Prostate gland (tissue), 2 donors: Measurements from ENCODE around the gene MBNL1. TPM values are rescaled to one million over a fixed set of nuclear protein-coding genes. Genes with fewer than 3 reads are reported as not detected.

Experiments
- DNase-seq: peaks from one replicate; pipeline ENCODE4 v3.0.0-alpha.2; 2019; ENCODE audit warnings: low spot score
- H3K27ac ChIP-seq, 2 donors: fragments of 200-600 bp; sonication (generic); 2 replicates each; pipeline ENCODE4 v1.5.1; 2017 to 2019
- H3K27me3 ChIP-seq: fragments of 200-600 bp; sonication (generic); replicated peaks from 2 replicates; pipeline ENCODE4 v1.5.1; 2019; ENCODE audit not compliant: insufficient read depth
- H3K36me3 ChIP-seq, 2 donors: fragments of 200-600 bp; sonication (generic); 1 replicate in 1 of 2; 2 replicates in 1 of 2; pipeline versions ENCODE4 v1.5.1 to v1.8.1; 2017 to 2019
- H3K4me1 ChIP-seq: fragments of 200-600 bp; sonication (generic); replicated peaks from 2 replicates; pipeline ENCODE4 v1.5.1; 2019
- H3K4me3 ChIP-seq, 2 donors: fragments of 200-600 bp; sonication (generic); 2 replicates each; pipeline ENCODE4 v1.5.1; 2017 to 2019
- H3K9me3 ChIP-seq: fragments of 200-600 bp; sonication (generic); 2 replicates; pipeline ENCODE4 v1.5.1; 2017
- POLR2A ChIP-seq: fragments of 450-650 bp; IDR thresholded peaks from one replicate; pipeline ENCODE4 v1.6.1; 2016; ENCODE audit warnings: antibody characterized with exemption, mild to moderate bottlenecking
- POLR2AphosphoS5 ChIP-seq: sonication (generic); formaldehyde crosslinking; IDR thresholded peaks from one replicate; pipeline ENCODE4 v1.6.1; 2017; ENCODE audit warnings: antibody characterized with exemption
- WGBS: methylation state at CpG from one replicate; pipeline ENCODE4 v1.1.5; 2018; 5-methylcytosine and 5-hydroxymethylcytosine counted together
- intact Hi-C: fragments of 100-400 bp; cut with DNase I; formaldehyde crosslinking; loops from one replicate; pipeline ENCODE4 v1.14.2; 2022
- total RNA-seq, 2 donors: library from RNA; depleted of rRNA; stranded (reverse); fragments of >200 nt; gene quantifications; one replicate each; pipeline ENCODE4 v1.1.0, GENCODE V29; 2016
- TF ChIP-seq, protein P1 (sequence below), 4 experiments: fragments of 200-600 bp in 2 of 4; fragments of 450-650 bp in 2 of 4; sonication (generic) in 2 of 4; IDR thresholded peaks; 1 replicate in 3 of 4; 2 replicates in 1 of 4; pipeline ENCODE4 v1.5.1; 2016 to 2019; ENCODE audit warnings: antibody characterized with exemption in 4 of 4, mild to moderate bottlenecking in 2 of 4, moderate library complexity in 2 of 4

MBNL1 gene
- total RNA-seq, 2 donors from 2014 or later = 131 to 226 TPM

DNA sequence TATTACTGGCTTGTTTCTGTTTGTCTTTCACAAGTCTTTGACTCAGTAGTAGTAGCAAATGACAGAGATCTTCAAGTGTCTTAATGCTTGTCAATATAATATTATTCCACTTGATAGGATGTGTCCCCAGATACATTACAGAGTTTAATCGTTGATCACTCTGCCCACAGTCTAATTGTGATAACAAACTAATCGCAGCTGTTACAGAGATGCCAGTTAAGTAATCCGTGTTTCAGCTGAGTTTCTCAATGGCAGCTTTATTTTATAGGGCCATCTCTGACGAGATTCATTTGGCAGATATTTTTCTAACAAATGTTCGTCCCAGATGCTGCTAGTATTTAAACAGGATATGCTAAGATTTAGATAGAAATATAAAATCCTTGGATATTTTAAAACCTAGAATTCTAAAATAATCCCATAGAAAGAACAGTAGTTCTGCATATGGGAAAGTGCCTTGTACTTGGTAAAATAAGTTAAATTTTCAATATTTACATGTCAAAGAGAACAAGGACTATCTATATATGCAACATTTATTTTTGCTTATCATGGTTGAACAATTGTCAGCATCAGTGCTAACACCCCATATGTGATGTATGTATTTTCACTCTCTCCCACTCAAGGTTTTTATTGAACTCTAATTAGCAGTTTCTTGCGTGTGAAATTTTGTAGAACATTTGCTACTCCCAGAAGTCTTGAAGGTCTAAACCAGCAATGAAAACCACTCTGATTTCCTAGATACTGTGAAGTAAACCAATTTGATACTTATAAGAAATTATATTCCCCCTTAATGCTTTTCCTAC, 185.5 kb downstream of the MBNL1 start:
- intact Hi-C loops = loop anchor here (10.0 kb wide), 1 partner anchor 269 kb away; no protein-coding TSS in a partner anchor
- H3K9me3 ChIP-seq = no peaks in the 10 kb centered on the region
- no peaks in the 10 kb centered on the region for H3K36me3 ChIP-seq
- no peaks in the 10 kb centered on the region for H3K4me1 ChIP-seq
- 36% methylated on average over 6 of the region's 6 CpGs for WGBS
- H3K27me3 ChIP-seq = no peaks in the 10 kb centered on the region
- no peak overlapping the region for H3K4me3 ChIP-seq
- no peak overlapping the region for H3K27ac ChIP-seq
- no peak for DNase-seq
- TF ChIP-seq POLR2AphosphoS5 (no peak), POLR2A (no peak)
- TF ChIP-seq, protein P1, sequence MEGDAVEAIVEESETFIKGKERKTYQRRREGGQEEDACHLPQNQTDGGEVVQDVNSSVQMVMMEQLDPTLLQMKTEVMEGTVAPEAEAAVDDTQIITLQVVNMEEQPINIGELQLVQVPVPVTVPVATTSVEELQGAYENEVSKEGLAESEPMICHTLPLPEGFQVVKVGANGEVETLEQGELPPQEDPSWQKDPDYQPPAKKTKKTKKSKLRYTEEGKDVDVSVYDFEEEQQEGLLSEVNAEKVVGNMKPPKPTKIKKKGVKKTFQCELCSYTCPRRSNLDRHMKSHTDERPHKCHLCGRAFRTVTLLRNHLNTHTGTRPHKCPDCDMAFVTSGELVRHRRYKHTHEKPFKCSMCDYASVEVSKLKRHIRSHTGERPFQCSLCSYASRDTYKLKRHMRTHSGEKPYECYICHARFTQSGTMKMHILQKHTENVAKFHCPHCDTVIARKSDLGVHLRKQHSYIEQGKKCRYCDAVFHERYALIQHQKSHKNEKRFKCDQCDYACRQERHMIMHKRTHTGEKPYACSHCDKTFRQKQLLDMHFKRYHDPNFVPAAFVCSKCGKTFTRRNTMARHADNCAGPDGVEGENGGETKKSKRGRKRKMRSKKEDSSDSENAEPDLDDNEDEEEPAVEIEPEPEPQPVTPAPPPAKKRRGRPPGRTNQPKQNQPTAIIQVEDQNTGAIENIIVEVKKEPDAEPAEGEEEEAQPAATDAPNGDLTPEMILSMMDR (IDR thresholded peaks at IDR 0.05) = no peak

DNA sequence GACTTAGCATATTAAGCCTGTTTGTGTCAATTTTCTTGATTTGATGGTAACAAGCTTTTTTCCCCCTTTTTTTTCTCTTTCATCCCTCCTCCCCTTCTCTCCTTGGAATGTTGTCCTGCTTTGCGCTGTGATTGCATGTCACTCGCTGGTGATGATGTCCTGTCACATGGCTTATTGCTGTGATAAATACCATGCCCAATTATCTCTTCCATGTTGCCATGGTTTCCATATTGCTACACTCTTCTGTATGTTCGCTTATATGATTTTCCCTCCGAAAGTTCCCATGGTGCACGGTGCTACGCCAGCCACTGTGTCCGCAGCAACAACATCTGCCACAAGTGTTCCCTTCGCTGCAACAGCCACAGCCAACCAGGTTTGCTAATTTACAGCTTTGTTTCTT, 187.3 kb downstream of the MBNL1 start:
- H3K4me1 ChIP-seq = no peaks in the 10 kb centered on the region
- no peaks in the 10 kb centered on the region for H3K9me3 ChIP-seq
- DNase-seq = no peak
- H3K36me3 ChIP-seq = no peaks in the 10 kb centered on the region
- WGBS = 98% methylated on average over 8 of the region's 8 CpGs
- H3K27ac ChIP-seq = no peak overlapping the region
- H3K4me3 ChIP-seq = no peak overlapping the region
- intact Hi-C loops = loop anchor here (10.0 kb wide), 1 partner anchor 271 kb away; no protein-coding TSS in a partner anchor
- no peak for TF ChIP-seq POLR2AphosphoS5
- TF ChIP-seq, protein P1 (IDR thresholded peaks at IDR 0.05) = no peak
- TF ChIP-seq POLR2A = no peak
- no peaks in the 10 kb centered on the region for H3K27me3 ChIP-seq

DNA sequence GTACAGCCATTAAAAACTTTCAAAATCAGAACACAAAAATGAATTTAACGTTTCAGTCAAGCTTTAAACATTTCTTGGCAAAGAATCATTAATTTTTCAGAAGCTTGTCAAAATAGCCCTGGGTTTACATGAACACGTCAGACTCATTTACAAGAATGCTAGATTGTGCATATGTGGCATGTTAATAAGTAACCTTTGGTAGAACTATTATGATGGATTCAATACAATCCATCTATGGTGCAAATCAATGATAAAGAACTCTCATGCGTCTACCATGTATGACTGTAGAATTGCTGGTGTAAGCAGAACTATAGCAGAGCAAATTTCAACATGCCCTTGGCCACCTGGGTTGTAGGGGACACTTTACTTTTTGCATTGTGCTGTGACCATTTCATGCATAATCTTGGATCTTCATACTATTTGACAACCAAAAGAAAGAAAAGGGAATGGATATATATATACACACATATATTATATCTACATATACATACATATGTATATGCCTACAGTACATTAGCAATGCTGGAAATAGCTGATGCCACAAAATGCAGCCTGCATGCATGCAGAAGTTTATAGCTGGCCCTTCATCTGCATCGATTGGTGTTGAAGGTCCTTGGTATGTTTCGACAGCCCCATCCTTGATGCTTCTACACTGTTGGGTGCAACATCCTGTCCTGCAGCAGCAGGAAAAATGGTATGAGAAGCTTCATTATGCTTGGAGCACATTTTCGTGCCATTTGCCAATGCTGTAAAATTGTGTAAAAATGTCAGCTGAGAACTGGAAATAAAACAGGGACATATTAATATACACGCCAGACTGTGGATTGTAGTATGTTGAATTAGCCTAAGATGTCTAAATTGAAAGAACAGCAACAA, 189.0 kb downstream of the MBNL1 start:
- no peaks in the 10 kb centered on the region for H3K36me3 ChIP-seq
- no peak overlapping the region for H3K27ac ChIP-seq
- intact Hi-C loops = loop anchor here (10.0 kb wide), 1 partner anchor 273 kb away; no protein-coding TSS in a partner anchor
- H3K4me3 ChIP-seq = no peak overlapping the region
- TF ChIP-seq POLR2AphosphoS5 = no peak
- TF ChIP-seq, protein P1 (IDR thresholded peaks at IDR 0.05) = no peak
- no peak for TF ChIP-seq POLR2A
- no peak for DNase-seq
- H3K9me3 ChIP-seq = no peaks in the 10 kb centered on the region
- H3K27me3 ChIP-seq = no peaks in the 10 kb centered on the region
- H3K4me1 ChIP-seq = no peaks in the 10 kb centered on the region
- 72% methylated on average over 7 of the region's 7 CpGs for WGBS

DNA sequence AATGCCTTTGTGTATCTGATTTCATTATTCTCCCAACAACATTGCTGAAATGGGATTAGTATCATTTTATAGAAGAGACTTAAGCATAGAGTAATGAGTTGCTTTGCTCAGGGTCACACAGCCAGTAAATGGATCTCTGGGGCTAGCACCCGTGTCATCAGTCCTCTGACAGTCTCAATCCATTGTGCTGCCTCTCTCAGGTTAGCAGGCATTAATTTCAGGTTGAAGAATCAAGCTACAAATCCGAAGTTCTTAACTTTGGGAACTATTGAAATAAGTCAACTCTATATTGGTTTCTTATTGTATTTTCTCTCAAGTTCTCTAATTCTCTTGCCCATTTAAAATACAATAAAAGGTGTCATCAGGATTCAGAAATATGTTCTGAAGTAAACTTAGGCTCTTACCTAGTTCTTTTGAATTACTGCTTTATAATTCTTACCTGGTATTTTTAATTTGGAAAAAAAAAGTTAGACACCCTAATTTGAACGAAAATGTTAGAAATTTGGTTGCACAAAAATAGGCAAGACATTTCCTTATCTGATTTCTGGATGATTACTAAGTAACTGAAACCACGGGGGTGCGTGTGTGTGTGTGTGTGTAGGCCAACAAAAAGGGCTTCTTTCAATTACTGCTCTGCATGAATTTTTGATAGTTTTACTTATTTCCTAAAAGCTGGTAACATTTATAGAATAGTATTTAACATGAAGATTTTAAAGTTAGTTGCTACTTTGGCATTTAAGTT, 189.8 kb downstream of the MBNL1 start:
- TF ChIP-seq POLR2AphosphoS5 (no peak), POLR2A (no peak)
- TF ChIP-seq, protein P1 (IDR thresholded peaks at IDR 0.05) = no peak
- intact Hi-C loops = loop anchor here (10.0 kb wide), 1 partner anchor 274 kb away; no protein-coding TSS in a partner anchor
- Histone ChIP-seq H3K36me3 (no peaks in the 10 kb centered on the region), H3K27ac (no peak overlapping the region), H3K4me3 (no peak overlapping the region), H3K9me3 (no peaks in the 10 kb centered on the region), H3K4me1 (no peaks in the 10 kb centered on the region), H3K27me3 (no peaks in the 10 kb centered on the region)
- DNase-seq = no peak
- 64% methylated on average over 5 of the region's 5 CpGs for WGBS
